Umbilical cord (tissue), 2 donors: Measurements from ENCODE around the gene MARCHF9. TPM values are rescaled to one million over a fixed set of nuclear protein-coding genes. Genes with fewer than 3 reads are reported as not detected.

Source experiments
- DNase-seq: peaks from one replicate; pipeline ENCODE4 v3.0.0-alpha.2; 2015; ENCODE audit warnings: low spot score
- total RNA-seq: library from RNA; depleted of rRNA; stranded (reverse); fragments of >200 nt; gene quantifications from one replicate; pipeline ENCODE4 v1.2.3, GENCODE V29; 2014; ENCODE audit warnings: low replicate concordance; ENCODE audit not compliant: insufficient read depth

The MARCHF9 gene
- total RNA-seq, 1 donor from 2014 or later: 7.7 TPM

DNA sequence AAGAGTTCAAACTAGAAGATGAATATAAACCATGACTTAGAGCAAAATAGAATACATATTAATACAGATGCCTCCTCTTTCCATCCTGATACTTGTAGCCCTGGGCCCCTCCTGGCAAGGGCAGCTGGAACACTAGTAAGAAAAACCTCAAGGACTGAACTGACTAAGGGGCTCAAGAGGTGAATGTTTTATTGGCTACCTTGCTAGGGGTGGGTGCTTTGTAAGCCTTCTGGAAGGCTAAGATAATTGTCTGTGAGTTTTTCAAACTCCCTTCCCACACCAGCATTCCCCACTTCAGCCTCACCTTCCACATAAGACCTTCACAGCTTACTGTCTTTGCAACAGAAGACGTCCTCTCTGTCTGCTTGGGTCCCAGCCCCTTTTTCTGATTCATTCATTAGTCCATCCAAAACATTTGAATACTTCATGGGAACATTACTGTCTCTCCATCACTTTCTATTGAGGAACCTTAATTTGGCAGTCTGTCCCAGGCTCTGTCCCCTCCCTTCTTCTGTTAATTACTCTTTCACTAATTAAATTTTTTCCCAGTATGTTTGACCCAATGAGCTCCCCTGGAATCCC is 1.1 kb upstream of the MARCHF9 start:
- DNase-seq: no peak

DNA sequence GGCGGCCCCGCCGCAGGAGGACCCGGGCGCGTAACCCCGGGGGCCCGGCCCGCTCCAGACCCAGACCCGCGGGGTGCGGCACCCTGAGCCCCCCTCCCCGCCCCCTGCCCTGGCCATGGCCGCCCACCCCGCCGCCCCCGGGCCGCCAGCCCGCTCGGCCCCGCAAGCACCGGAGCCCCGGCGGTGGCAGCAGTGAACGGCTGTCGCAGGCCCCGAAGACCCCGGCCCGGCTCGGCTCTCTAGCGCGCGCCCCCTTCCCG is 221 bp downstream of the MARCHF9 start:
- DNase-seq: no peak

DNA sequence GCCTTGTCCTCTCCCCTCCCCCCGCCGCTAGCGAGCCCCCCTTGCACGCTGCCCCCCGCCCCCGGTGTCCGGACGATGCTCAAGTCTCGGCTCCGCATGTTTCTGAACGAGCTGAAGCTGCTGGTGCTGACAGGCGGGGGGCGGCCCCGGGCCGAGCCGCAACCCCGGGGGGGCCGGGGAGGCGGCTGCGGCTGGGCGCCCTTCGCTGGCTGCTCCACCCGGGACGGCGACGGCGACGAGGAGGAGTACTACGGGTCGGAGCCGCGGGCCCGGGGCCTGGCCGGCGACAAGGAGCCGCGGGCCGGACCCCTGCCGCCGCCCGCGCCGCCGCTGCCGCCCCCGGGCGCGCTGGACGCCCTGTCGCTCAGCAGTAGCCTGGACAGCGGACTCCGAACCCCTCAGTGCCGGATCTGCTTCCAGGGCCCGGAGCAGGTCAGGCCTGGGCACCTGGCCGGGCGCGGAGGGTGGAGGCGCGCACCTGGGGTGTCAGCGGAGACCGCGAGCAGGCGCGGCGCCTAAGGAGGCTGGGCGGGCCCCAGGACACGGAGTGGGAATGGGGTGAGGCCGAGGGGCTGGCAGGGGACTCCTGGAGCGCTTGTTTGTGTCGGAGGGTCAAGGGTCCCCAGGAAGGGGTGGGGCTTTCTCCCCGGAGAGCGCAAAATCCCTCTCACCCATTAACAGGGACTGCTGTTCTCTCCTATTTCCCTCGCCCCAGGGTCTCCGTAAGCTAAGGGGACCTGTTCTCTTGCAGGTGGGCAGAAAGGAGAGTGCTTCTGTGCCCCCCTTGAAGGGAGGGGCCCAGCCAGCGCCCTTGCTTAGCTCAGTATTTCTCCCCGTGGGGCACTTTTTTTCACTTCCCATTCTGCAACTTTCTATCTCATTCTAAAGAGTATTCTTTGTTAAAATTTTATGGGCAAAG is 810 bp downstream of the MARCHF9 start:
- no peak for DNase-seq

DNA sequence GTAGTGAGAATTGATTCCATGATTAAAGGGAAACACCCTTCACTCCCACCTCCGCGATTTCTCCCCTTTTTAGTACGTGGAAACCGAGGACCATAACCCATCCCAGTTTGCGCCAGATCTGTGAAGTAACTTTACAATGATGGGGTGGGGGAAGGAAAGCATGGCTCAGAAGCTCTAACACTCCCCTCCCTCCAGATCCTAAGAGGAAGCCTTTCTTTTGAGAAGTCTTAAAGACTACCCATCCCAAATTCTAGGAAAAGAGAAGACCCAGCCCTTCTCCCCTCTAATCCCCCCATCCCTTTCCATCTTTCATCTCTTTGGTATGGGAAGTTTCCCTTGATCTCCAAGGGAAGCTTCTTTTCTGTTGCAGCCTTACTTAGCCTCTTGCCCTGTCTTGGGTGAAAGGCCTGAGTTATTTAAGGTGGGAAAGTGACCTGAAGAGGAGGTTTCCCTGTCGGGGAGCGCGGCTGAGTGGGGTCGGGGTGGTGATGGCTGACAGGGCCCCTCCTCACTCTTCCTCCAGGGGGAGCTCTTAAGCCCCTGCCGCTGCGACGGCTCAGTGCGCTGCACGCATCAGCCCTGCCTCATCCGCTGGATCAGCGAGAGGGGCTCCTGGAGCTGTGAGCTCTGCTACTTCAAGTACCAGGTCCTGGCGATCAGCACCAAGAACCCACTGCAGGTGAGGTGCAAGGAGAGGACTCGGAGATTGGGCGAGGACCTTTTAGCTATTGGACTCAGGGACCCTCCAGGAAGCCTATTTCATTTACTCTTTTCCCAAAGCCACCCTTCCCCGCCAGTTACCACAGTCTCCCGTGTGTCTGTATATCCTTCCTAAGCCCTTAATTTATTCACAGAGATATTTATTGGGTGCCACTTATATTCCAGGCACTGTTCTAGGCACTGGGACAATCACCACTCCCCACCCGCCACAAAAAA is 1.8 kb downstream of the MARCHF9 start:
- no peak for DNase-seq

DNA sequence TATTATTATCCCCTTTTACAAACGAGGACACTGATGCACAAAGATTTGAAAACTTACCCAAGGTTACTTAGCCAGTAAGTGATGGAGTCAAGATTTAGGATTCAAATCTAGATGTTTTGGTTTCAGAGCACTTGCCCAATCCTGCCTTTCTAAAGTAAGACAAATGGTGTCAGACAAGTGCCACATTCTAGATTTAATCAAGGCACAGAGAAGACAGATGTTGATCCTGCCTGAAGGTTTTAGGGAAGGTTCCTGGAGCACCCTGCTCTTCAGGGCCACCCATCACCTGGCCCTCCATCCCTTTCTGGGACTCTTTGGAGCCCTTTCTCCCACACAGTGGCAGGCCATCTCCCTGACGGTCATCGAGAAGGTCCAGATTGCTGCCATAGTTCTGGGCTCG is 2.9 kb downstream of the MARCHF9 start:
- no peak for DNase-seq

DNA sequence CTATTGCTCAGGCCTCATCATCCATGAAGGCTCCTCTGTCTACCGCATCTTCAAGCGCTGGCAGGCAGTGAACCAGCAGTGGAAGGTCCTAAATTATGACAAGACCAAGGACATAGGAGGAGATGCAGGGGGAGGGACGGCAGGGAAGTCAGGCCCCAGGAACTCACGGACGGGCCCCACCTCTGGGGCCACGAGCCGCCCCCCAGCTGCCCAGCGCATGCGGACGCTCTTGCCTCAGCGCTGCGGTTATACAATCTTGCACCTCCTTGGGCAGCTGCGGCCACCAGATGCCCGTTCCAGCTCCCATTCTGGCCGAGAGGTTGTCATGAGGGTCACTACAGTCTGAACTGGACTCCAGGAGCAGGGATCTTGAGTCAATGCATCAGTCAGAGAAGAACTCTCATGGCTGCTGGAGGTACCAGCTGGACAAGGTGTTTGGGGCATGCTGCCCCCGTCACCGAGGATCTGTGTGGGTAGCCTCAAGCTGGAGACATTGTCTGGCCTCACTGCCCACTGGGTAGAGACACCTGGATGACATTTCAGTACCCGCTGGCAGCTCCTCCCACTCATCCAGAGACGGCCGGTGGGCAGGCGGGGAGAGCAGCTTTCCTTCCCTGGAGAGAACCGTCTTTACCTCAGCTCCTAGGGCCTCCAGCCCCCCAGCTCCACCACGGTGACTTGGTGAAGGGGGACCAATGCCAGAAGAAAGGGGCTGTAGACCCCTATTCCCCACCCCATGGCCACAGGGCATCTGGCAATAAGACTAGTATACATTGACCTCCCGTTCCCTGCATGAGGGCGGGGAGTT is 3.9 kb downstream of the MARCHF9 start:
- no peak for DNase-seq

DNA sequence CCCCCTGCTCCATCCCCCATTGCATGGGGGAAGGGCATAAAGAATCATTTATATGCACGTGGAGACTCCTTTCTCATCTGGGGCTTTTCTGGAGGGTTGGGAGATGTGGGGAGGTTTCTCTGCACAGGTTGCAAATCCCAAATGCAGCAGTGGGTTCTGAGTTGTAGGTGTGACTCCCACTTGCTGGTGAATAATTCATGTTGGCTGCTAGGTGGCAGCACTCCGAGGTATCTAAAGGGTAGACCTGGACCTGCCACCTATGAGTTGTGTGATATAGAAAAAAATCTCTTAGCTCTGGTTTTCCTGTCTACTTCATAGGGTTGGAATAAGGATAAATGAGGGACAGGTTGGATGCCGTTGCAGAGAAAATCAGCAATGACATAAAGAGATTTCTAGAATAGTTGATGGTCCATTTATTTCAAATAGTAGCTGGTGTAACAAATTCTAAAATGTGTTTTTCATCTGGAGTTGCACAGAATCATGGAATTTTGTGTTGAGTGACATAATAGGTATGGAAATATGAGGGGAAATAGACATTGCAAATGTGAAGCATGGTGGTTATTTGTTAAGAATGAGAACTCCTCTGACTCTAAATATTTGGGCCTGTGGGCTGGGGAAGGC is 4.6 kb downstream of the MARCHF9 start:
- no peak for DNase-seq

DNA sequence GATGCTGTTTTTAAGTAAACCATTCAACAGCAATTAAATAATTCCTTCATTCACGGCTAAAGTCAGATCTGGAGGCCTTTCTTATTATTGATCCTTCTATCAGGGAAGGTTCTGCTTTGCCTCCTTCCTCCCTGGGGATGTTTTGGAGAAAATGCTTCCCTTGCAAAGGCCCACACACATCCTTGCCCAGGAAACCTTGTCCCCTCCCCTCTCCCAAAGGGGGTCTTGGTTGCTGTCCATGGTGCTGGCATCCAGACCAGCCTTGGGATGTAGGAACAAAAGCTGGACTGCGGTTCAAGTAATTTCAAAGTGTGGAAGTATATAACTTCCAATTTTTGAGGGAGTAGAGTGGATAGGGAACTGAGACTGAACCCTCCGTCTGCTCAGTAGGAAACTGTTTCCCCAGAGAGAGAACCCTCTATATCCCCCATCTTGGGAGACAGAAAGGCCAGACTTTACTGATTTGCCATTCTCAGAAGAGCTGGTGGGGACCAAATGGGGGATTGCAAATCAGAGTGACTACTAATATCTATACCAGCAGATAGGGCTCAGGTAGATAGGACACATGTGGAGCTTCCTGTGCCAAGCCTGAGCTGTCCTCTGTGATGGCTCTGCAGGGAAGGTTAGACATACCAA is 5.6 kb downstream of the MARCHF9 start:
- no peak for DNase-seq

DNA sequence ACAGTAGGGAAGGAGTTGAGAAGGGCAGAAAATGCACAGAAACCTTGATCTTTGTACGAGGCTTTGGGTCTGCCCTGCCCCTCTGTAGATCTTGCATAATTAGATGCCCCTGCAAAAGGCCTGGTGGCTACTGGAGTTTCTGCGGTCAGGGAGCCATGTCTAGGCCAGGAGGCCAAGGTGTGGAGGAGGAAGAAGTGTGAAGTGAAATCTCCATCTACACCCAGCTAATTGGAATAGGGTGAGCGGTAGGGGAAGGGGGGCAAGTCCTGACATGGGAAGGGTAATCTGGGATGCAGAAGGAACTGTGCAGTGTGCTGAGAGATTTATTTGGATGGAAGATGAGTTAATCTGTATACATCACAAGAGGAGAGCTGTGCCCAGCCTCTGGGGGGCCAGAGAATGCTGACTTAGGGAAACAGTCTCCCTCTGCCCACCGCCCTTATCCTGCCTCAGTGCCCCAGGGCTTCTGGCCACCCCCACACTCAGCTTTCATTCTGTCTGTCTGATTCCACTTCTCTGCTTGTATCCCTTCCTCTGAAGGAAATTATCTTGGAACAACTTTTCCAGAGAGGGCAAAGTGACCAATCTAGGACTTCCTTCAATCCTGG is 6.6 kb downstream of the MARCHF9 start:
- DNase-seq: no peak

DNA sequence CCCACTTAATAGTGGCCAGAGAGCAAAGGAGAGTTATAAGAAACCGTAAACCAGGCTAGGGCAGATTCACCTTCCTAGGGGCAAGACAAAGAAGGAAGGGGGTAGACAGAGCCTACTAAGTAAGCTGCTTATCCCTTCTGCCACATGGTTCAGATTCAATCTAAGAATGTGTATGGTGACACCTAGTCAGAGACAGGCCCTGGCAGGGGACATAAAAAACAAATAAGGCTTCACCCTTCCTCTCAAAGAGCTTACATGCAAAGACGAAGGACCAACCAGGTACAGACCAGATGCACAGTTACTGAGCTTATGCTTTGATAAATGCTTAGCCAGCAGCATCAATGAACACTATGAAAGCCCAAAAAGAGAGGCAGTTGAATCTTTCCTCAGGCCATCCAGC is 7.6 kb downstream of the MARCHF9 start:
- no peak for DNase-seq

DNA sequence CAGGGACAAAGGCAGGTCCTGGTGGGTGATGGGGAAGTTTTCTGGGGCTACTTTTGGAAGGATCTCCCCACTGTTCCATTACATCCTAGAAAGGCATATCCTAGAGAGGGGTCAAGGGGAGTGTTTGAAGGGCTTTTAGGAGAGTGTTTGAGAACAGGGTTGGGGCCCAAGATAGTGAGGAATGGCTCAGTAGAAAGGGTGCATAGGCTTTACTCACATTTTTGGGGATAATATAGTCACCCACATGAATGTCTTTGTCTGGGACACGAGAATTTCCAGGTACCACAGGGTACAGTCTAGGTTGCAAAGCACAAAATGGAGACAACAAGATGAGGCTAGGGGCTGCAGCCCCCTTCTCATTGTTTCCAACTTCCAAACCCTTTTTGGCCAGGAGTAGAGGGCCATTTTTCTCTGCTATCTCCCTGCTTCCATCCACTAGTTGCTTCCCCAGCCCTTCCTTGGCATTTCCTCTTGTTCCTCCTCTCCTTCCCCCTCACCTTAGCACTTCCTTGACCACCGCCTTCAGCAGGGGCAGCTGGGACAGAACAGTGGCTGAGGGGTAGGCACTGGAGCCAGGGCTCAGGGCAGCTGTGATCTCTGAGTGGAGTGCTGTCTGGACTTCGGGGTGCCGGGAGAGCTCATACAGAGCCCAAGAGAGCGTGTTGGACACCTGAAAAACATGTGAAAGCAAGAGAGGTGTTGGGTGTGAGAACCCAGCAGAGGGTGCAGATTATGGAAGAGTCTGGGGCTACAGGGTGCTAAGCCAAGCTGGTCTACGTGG is 9.2 kb downstream of the MARCHF9 start:
- DNase-seq: no peak

DNA sequence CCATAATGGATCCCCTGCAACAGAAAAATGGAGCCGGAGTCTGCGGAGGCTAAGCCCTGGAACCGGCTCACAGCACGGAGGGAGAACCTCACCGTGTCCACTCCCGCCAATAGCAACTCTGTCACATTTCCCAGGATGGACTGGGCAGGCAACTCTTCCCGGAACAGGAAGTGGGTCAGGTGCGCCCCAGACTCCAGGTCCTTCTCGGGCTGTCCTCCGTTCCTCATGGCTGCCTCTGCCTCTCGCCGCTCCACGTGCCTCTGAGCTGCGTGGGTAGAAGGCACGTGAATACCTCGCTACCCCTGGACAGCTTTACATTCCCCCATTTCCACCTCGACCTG is 9.7 kb downstream of the MARCHF9 start:
- no peak for DNase-seq

DNA sequence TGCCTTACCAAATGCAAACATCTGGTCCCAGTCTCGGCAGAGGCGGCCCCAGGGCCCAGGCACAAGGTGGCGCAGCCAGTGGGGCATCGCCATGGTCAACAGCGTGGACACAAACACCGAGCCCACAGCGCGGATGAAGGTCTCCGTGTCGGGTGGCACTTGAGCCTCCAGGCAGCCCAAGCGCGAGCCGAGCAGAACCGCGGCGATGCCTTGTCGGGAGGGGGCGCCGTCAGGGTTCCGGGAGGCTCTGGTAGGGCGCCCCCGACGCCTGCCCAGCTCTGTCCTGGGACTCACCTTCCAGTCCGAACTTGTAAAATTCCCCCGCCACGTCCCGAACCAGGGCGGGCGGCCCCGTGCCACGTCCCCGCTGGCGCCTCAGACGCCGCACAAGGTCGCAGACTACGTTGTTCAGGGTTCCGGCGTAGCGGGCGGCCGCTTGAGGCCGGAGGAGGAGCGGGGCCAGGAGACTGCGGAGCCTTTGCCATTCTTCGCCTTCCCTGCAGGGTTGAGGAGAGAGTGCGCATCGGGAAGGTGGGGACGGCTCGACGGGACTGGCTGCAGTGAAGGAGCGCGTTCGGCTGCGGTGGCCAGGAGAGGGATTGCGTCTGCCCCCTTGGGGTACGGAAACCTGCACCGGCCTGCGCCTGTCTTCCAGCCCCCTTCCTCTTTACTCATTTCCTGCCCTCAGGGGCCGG is 10.2 kb downstream of the MARCHF9 start:
- peak; percentile 17 for DNase-seq

DNA sequence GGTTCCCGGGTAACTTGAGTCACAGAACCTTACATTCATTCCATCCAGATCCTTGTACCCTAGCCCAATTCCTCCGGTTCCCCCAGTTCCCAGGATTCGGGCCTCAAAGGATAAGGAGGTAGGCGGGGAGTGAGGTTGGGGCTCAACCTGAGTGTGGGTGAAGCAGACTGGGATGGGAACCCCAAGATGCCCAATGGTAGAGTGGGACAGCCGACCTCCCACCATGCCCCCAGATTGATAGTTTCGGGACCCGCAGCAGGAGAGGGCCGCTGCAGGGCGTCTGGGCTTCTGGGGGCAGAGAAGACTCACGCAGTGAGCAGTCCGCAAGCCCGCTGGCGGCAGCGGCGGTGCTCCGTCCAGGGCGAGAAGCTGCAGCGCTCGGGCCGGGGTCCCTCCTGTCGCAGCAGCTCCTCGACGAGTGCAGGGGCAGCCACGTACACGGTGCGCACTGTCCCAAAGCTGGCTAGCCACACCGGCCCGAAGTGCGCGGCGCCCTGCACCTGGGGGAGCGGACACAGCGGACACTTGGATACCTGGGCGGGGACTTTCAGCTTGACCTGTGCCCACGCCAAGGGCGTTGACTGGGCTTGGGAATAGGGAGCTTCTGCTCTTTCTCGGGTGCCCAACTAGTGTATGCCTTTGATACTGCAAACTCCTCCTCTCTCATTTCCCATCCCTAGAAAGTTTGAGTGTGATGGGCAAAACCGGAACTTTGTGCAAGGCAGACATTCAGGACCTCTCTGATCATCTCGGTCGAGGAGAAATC is 11.0 kb downstream of the MARCHF9 start:
- DNase-seq: peak; percentile 9

DNA sequence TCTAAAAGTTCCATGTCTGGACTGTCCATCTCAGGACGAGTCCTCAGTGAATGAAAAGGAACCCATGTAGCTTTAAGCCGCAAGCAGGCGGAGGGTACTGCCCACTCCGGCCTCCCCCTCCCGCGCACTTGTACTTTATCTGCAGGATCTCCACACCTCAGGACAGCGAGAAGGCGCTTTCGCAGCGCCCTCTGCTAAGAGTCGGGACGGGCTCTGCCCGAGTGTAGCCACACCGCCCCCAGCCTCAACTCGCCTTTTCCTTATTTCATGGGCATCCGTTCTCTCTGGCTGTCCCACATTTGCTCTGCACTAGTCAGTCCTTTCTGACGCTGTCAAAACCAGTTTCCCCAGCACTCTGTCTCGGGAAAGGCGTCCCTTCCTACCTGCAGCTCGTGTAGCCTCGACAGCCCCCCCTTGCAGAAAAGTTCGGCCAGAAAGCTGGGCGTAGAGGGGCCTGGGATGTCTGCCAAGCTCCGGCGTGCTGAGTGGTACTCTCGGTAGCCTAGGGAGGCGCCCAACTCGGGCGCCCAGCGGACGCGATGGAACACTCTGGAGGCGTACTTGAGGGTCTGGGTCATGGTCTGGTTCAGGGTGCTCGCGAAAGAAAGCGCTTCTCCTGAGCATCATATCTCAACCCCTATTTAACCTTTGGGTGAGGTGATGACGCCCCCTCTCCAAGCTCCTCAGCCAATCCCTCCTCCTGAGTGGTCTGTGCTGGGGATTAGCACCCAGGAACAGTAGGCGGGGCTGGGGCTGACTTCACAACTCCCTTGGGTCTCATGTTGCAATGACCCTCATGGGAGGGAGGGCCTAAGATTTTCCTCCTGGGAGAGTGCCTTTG is 11.8 kb downstream of the MARCHF9 start, which contains the start of gene CYP27B1:
Gene CYP27B1 (minus strand): TSS at position 615 of the 841 bp plus-strand sequence. CDS start 37 bp downstream, at position 578.
- DNase-seq: peak; percentile 9

DNA sequence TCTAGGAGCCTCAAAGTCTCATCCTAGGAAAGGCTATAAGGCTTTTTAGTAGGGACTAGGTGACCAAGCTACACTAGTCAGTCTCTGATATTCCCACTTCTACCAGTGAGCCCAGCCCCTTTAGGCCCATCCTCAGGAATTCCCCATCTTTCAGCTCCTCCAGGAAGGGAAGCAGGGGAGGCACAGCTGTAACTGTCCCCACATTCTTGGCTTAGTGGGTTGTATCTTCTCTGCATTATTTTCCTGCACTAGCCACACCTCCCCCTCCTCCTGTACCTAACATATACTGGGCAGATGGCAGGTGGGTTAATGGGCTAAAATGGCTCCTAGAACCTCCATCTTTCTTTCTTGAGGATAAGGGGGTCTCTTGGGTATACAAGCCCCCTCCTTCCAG is 12.4 kb downstream of the MARCHF9 start:
- DNase-seq: no peak

DNA sequence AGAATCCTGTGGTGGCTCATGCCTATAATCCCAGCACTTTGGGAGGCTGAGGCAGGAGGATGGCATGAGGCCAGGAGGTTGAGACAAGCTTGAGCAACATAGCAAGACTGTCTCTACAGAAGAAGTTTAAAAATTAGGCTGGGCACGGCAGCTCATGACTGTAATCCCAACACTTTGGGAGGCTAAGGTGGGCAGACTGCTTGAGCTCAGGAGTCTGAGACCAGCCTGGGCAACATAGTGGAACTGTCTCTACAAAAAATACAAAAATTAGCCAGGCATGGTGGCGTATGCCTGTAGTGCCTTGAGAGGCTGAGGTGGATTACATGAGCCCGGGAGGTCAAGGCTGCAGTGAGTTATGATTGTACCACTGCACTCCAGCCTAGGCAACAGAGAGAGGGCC is 13.0 kb downstream of the MARCHF9 start:
- DNase-seq: no peak
